H1 (cell line): ENCODE results near the gene DLGAP3. TPM values are rescaled to one million over a fixed set of nuclear protein-coding genes. Genes with fewer than 3 reads are reported as not detected.

Experiments used
- PHF8 ChIP-seq: fragments of 200-600 bp; sonication (generic); conservative IDR thresholded peaks from 2 replicates; pipeline ENCODE4 v1.7.1; 2012; ENCODE audit warnings: low read depth, mild to moderate bottlenecking, inconsistent platforms, low read length, moderate library complexity
- ZNF274 ChIP-seq: IDR thresholded peaks from 2 replicates; pipeline ENCODE4 v1.7.0; 2012; ENCODE audit warnings: low read length, borderline replicate concordance; ENCODE audit errors: extremely low read depth
- polyA plus RNA-seq, 7 experiments: library from polyadenylated mRNA; depleted of rRNA in 3 of 7; stranded (reverse) in 5 of 7; unstranded in 2 of 7; fragments of >200 nt in 5 of 7; fragments of 200-250 nt in 2 of 7; gene quantifications; 1 replicate in 5 of 7; 2 replicates in 1 of 7; 4 replicates in 1 of 7; pipeline versions ENCODE4 v1.2.1 to v1.2.3, GENCODE V29; 2011 to 2013; ENCODE audit warnings: missing spikeins in 2 of 7, mixed read lengths in 2 of 7
- total RNA-seq: library from RNA; stranded (reverse); fragmentation: NEBNext Ultra II Directional; extraction: Animal tissue kit (Norgen Biotek cat#: 25700); gene quantifications from 2 replicates; pipeline ENCODE4 v1.2.1, GENCODE V29; 2021

DLGAP3 gene
- total and polyA plus RNA-seq, 2 of the 8 experiments (the other 6 are each of a cell fraction or from before 2014, with no cell fraction given), result 3.8 to 13.2 TPM

DNA sequence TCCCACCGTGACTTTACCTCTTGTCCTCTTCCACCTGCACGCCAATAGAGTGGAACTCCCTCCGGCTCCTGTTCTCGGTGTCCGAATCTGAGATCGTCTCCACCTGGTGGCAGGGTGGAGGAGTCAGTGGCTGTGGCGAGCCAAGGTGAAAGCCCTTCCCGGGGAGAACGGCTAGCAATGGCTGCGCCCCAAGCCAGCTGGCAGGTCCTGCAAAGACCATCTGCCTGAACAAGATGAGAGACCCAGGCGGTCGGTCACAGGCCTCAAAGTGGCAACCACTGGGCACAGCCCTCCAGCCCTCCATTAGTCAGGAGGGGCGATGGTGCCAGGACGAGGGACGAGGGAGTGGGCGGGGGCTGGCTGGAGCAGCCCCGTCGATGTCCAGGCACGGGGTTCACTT lies 44.5 kb downstream of the DLGAP3 start (continued):
- TF ChIP-seq ZNF274 (no peak), PHF8 (peak; percentile 4; the same call in 1 of the 2 replicates)
- TF ChIP-seq, all 59 proteins: peak for 6
